CD14-positive monocyte (primary cell): ENCODE measurements around the gene HOXB4. TPM values are rescaled to one million over a fixed set of nuclear protein-coding genes. Genes with fewer than 3 reads are reported as not detected.

Experiments used
- DNase-seq, 3 donors: peaks; one replicate each; pipeline ENCODE4 v3.0.0-alpha.2; 2011 to 2022
- H2AFZ ChIP-seq: 2 replicates; pipeline ENCODE4 v1.6.0; 2012; ENCODE audit warnings: mild to moderate bottlenecking, low read depth, low read length, inconsistent platforms; ENCODE audit not compliant: insufficient read depth, poor library complexity, severe bottlenecking
- H3K27ac ChIP-seq, 2 donors: 1 replicate in 1 of 2; 2 replicates in 1 of 2; pipeline ENCODE4 v1.5.1; 2012 to 2013; ENCODE audit warnings: low read length in 2 of 2, control low read depth in 1 of 2, inconsistent platforms in 1 of 2, low read depth in 1 of 2, mild to moderate bottlenecking in 1 of 2
- H3K27me3 ChIP-seq, 2 donors: one replicate each; pipeline versions ENCODE4 v1.6.0 to v1.6.1; 2011 to 2013; ENCODE audit warnings: low read length in 2 of 2; ENCODE audit not compliant: control insufficient read depth in 2 of 2, insufficient read depth in 2 of 2
- H3K36me3 ChIP-seq, 2 donors: replicated peaks in 1 of 2; 1 replicate in 1 of 2; 2 replicates in 1 of 2; pipeline versions ENCODE4 v1.5.1 to v1.6.1; 2012 to 2013; ENCODE audit warnings: low read length in 2 of 2, control low read depth in 1 of 2, inconsistent platforms in 1 of 2, mild to moderate bottlenecking in 1 of 2; ENCODE audit not compliant: insufficient read depth in 2 of 2, control insufficient read depth in 1 of 2
- H3K4me1 ChIP-seq, 2 donors: 1 replicate in 1 of 2; 2 replicates in 1 of 2; pipeline versions ENCODE4 v1.5.1 to v1.6.1; 2012 to 2013; ENCODE audit warnings: low read length in 2 of 2, control low read depth in 1 of 2, inconsistent platforms in 1 of 2, mild to moderate bottlenecking in 1 of 2, moderate library complexity in 1 of 2; ENCODE audit not compliant: insufficient read depth in 2 of 2, control insufficient read depth in 1 of 2
- H3K4me2 ChIP-seq: replicated peaks from 2 replicates; pipeline ENCODE3; 2012; ENCODE audit warnings: low read length, moderate library complexity, mild to moderate bottlenecking; ENCODE audit not compliant: poor library complexity, severe bottlenecking; ENCODE audit errors: extremely low read depth
- H3K4me3 ChIP-seq, 3 experiments: fragments of 200-600 bp in 1 of 3; sonication (generic) in 1 of 3; replicated peaks in 1 of 3; 1 replicate in 2 of 3; 2 replicates in 1 of 3; pipeline ENCODE4 v1.5.1; 2011 to 2013; ENCODE audit warnings: low read length in 3 of 3, mild to moderate bottlenecking in 3 of 3, control low read depth in 2 of 3, low read depth in 2 of 3, inconsistent platforms in 1 of 3, moderate library complexity in 1 of 3
- H3K79me2 ChIP-seq: 2 replicates; pipeline ENCODE4 v1.6.0; 2012; ENCODE audit warnings: mild to moderate bottlenecking, control low read depth, inconsistent platforms, low read length, moderate library complexity; ENCODE audit not compliant: insufficient read depth
- H3K9ac ChIP-seq: 2 replicates; pipeline ENCODE4 v1.6.0; 2017; ENCODE audit warnings: low read length, mild to moderate bottlenecking; ENCODE audit not compliant: insufficient read depth, poor library complexity, severe bottlenecking
- H3K9me3 ChIP-seq, 2 donors: replicated peaks in 1 of 2; 1 replicate in 1 of 2; 2 replicates in 1 of 2; pipeline versions ENCODE4 v1.5.1 to v1.6.1; 2012 to 2013; ENCODE audit warnings: low read length in 2 of 2, control low read depth in 1 of 2; ENCODE audit not compliant: control insufficient read depth in 1 of 2, insufficient read depth in 1 of 2
- H4K20me1 ChIP-seq: 2 replicates; pipeline ENCODE4 v1.6.0; 2012; ENCODE audit warnings: mild to moderate bottlenecking, low read length, control low read depth, moderate library complexity; ENCODE audit not compliant: insufficient read depth
- H3K27ac Mint-ChIP-seq, 7 donors: one replicate each; pipeline ENCODE4 v1.8.0; 2020; ENCODE audit warnings: mild to moderate bottlenecking in 7 of 7, mixed read lengths in 7 of 7, moderate library complexity in 6 of 7, inconsistent platforms in 2 of 7
- H3K27me3 Mint-ChIP-seq, 3 donors: one replicate each; pipeline ENCODE4 v1.8.0; 2021 to 2022; ENCODE audit warnings: low read depth in 3 of 3, mild to moderate bottlenecking in 3 of 3, mixed read lengths in 3 of 3, moderate library complexity in 3 of 3, inconsistent platforms in 1 of 3
- H3K36me3 Mint-ChIP-seq, 2 donors: one replicate each; pipeline ENCODE4 v1.8.0; 2020; ENCODE audit warnings: mixed read lengths in 2 of 2, inconsistent platforms in 1 of 2, mild to moderate bottlenecking in 1 of 2
- H3K4me1 Mint-ChIP-seq: one replicate; pipeline ENCODE4 v1.8.0; 2020; ENCODE audit warnings: mild to moderate bottlenecking, mixed read lengths
- H3K4me3 Mint-ChIP-seq, 2 donors: one replicate each; pipeline ENCODE4 v1.8.0; 2020; ENCODE audit warnings: mild to moderate bottlenecking in 2 of 2, mixed read lengths in 2 of 2, moderate library complexity in 1 of 2
- H3K9me3 Mint-ChIP-seq, 7 donors: one replicate each; pipeline ENCODE4 v1.8.0; 2020 to 2022; ENCODE audit warnings: mixed read lengths in 7 of 7, mild to moderate bottlenecking in 6 of 7, moderate library complexity in 6 of 7, inconsistent platforms in 2 of 7
- CTCF ChIP-seq: fragments of 200-600 bp; IDR thresholded peaks from one replicate; pipeline ENCODE4 v1.8.0; 2022; ENCODE audit warnings: antibody characterized with exemption, mild to moderate bottlenecking
- WGBS: methylation state at CpG from one replicate; pipeline ENCODE4 v1.1.5; 2013; ENCODE audit warnings: missing lambda C conversion rate; ENCODE audit not compliant: insufficient coverage; 5-methylcytosine and 5-hydroxymethylcytosine counted together
- intact Hi-C, 2 donors: fragments of 100-400 bp; cut with micrococcal nuclease; formaldehyde crosslinking; loops; one replicate each; pipeline versions ENCODE4 v1.15.0 to v1.15.1; 2023
- polyA plus RNA-seq, 3 donors: library from polyadenylated mRNA; depleted of rRNA in 1 of 3; unstranded in 2 of 3; stranded (reverse) in 1 of 3; fragments of 300-500 nt in 2 of 3; fragments of >200 nt in 1 of 3; fragmentation: Illumina TruSeq in 2 of 3; gene quantifications; 1 replicate in 2 of 3; 2 replicates in 1 of 3; pipeline ENCODE4 v1.2.3, GENCODE V29; 2012 to 2021

HOXB4 gene
- polyA plus RNA-seq, 3 donors: 0.16 TPM; not detected in 2

DNA sequence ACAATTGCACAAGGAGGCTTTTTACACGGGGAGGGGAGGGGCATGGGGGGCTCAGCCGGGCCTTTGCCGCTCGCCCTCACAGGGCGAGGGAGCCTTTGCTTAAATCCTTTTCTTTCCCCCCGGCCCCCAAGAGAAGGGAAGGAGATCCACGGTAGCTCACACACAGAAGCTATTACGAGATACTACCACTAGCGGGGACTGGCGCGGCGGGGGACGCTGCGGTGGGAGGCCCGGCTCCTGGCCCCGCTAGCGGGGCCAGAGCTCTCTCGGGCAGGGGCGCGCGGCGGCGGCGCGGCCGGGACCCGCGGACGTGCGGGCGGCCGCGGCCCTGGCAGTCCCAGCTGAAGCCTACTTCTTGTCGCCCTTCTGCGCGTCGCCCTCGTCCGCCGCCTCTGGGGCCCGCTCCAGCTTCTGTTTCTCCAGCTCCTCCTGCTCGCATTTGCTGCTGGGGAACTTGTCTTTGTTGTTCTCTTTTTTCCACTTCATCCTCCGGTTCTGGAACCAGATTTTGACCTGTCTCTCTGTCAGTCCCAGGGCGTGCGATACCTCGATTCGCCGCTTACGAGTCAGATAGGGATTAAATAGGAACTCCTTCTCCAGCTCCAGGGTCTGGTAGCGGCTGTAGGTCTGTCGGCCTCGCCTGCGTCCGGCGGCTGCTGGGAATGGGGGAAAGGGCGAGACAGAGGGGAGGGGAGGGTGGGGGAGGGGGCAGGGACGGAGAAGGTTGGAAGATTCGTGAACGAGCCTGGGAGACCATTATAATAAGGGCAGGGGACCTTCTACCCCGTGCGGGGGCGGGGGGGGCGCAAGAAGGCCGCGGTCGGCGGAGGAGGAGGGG, 34.9 kb upstream of the HOXB4 start:
- H3K27ac Mint-ChIP-seq: peak overlapping the region in 1 of 7 donors; percentile 58

More for the DNA sequence above, 34.9 kb upstream of the HOXB4 start:
- TF ChIP-seq CTCF: peak; percentile 49
- peak overlapping the region; percentile 55 for H3K4me2 ChIP-seq
- H2AFZ ChIP-seq: peak overlapping the region; percentile 53
- Mint-ChIP-seq H3K4me1 (peaks cover 35% of the 10 kb centered on the region), H3K36me3 (peaks cover 9 to 18% of the 10 kb centered on the region in 2 donors), H3K9me3 (peaks cover 0 to 49% (median 22%) of the 10 kb centered on the region in 7 donors), H3K27me3 (peaks cover 97 to 99% (median 98%) of the 10 kb centered on the region in 3 donors), H3K4me3 (peak overlapping the region; percentile 64 to 92)
- under 1% methylated on average over 38 of the region's 67 CpGs for WGBS
- peak overlapping the region in 1 of 3 experiments; percentile 49 for H3K4me3 ChIP-seq
- H3K9ac ChIP-seq: no peak overlapping the region
- intact Hi-C loops: no loop called here
- peaks cover 82 to 98% of the 10 kb centered on the region in 2 donors for H3K27me3 ChIP-seq
- no peaks in the 10 kb centered on the region for H4K20me1 ChIP-seq
- no peaks in the 10 kb centered on the region for H3K36me3 ChIP-seq
- no peak overlapping the region for H3K27ac ChIP-seq
- peak; percentile 15 to 35 (median 31) for DNase-seq
- peaks cover 36 to 43% of the 10 kb centered on the region in 2 donors for H3K4me1 ChIP-seq
- no peaks in the 10 kb centered on the region for H3K79me2 ChIP-seq
- peaks cover 9 to 60% of the 10 kb centered on the region in 2 donors for H3K9me3 ChIP-seq
